GM19397 (cell line): ENCODE measurements around the gene PHF12.

Source experiments
- ATAC-seq: cut with Tn5 transposase; IDR thresholded peaks from one replicate; pipeline ENCODE4 v1.9.1; 2021; ENCODE audit warnings: mild to moderate bottlenecking, moderate library complexity; ENCODE audit not compliant: unreplicated experiment

Gene PHF12

DNA sequence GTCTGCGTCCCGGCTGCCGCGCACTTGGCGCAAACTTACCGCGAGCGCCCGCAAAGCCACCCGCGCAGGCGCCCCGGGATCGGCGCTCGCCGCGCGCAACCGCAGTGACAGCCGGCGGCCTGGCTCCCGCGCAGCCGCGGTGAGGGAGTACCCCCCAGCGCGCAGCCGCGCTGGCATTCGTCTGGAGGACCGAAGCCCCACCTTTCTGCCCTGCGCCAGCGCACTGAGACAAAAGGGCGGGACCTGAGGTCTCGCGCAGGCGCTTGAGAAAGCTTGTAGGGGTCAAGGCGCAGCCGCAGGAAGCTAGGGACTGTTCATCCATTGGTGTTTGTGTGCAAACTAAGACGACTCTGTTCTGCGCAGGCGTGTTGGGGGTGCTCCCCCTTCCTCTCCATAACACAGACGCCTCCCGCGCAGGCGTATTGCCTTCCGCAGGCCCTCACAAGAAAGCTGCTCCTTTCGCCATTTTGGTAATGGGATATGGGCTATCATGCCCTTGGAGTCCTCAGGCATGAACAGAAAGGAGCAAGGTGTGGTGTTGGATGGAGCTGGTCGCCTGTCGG lies at the start of gene PHF12:
TSS of gene PHF12 (minus strand) at position 91 of the 563 bp plus-strand sequence. CDS start 558 bp downstream, outside the sequence.
- peak; percentile 66 for ATAC-seq

DNA sequence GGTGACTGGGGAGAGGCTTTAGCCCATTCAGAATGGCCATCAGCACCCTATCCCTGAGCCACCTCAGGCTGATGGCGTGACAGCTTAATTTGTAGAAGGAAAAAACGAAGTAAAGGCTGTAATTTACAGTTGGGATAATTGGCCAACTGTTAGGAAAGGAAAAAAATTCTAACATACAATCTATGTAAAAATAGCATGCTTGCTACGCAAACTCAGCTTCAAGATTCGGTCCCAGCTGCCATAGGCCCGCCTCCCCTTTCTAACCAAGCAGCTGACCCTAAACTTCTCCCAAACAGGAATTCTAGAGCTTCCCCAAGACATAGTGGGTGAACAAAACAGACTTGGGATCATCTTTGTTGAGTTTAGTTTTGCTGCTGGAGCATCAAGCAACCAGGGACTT lies 49.7 kb upstream of the PHF12 start:
- ATAC-seq = no peak

DNA sequence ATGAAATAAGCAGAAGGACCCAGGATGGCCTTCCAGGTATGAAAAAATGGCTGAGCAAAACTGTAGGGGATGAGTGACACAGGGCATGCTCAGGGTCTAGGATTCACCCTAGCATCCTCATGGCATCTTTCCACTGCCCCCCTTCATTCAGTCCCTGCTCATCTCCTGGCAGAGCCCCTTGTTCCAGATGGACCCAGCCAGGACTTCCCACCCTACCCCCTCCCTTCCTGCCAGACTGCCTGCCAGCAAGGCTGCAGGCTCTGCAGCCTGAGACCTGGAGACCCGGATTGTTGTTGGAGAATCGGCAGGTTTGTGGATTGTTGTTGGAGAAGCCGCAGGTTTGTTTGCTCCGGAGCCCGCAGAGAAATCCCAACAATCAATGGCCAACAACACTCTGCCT lies 47.9 kb upstream of the PHF12 start:
- no peak for ATAC-seq

DNA sequence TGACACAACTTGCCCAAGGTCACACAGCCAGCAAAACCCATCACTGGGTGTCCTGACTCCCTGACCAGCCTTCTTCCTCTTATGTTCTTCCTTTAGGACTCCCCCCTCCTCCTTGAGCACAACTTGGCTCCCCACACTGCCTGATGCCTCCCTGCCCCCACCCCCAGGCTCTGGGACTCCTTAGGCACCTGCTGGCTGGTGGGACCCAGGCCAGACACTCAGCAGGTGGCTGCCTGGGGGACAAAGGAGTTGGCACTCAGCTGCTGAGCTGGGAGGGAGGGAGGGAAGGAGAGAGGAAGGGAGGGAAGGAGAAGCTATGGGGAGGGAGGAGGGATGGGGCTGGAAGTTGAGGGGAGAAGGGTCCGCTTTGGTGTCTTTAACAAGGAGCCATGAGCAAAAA lies 46.5 kb upstream of the PHF12 start:
- ATAC-seq = no peak

DNA sequence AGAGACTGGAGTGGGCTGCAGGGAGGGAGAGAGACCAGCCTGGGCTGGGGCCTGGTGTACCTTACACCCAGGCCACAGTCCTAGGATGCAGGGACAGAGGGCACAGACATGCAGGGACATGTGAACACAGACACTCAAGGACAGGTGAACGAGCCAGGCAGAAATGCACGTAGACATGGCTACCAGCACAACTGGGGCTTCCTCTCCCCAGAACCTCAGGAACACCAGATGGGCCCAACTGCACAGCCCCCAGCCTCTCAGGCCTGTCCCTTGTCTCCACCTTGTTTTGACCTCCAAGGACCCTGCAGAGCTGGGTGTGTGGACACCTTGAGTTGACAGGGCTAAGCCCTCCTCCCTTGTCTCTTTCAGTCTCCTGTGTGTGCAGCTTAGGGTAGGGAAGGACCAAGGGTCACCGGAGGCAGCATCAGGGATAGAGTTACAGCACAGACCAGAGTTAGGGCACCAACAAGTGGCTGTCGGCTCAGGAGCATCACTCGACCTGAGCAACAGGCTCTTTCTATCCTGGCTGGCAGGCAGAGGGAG lies 45.3 kb upstream of the PHF12 start:
- no peak for ATAC-seq

DNA sequence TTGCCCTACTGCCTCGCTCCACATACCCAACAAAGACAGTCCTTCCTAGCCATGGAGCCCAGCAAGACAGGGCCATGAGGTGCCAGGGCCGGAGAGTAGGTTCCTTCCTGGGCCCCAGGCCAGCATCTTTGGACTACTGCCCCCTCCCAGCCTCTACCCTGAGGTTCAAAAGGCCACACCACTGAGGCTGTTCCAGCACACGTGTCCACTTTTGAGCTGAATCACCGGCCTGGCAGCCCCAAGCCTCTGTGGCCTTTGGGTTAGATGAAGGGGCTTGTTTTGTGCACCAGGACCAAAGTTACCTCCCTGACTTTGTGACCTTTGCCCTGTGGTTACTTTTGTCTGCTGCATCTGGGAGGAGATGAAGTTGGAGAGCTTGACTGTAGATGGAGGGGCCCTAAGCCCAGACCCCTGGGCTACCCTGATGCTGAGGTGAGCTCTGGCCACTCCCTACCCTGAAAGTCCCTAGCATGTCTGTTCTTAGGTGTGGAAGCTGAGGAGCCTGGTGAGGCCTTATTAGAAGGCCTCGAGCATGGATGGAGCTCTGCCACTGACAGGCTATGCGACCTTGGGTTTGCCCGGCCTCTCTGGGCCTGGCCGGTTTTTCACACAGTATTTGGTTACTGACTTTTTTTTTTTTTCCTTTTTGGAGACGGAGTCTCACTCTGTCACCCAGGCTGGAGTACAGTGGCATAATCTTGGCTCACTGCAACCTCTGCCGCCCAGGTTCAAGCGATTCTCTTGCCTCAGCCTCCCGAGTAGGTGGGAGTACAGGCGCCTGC lies 42.5 kb upstream of the PHF12 start:
- no peak for ATAC-seq

DNA sequence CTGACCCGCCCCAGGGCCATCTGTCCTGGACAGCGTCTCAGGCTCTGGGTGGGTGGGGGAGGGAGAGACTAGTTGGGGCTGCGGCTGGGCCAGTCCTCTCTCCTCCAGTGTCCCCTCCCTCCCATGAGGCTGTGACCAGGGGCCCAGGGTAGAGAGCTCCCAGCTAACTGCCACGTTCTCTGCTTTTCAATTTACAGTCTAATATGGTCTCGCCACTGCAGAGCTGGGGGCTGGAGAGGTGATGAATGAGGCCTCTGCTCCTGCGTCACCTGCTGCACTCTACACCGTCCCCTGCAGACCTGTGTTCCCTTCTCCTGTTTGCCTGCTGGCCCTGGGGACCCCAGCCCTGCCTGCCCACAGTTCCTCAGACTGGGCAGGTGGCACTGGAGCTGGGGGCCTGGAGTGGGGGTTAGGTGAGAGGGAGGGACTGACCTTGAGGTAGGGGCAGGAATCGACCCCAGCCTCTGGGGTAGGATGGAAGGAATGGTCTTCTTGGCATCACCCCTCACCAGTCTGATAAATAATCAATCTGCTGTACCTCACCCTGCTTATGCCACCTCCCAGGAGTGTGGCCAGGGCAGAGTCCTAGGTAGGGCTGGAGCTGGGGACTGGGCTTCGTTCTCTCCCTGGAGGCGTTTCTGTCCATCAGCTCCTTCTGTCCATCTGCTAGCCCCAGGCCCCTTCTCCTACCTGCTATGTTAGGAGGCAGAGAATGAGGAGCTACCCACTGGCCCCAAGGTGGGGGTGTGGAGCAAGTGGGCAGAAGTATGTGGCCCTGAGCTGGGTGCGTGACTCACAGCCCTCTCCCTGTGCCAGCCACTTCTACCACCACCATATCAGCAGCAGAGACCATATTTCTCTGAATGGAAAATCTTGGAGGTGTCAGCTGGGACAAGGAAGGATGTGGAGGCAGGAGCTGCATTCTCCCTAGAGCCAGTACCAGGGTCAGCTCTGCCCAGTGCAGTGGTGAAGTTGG lies 41.6 kb upstream of the PHF12 start:
- no peak for ATAC-seq

DNA sequence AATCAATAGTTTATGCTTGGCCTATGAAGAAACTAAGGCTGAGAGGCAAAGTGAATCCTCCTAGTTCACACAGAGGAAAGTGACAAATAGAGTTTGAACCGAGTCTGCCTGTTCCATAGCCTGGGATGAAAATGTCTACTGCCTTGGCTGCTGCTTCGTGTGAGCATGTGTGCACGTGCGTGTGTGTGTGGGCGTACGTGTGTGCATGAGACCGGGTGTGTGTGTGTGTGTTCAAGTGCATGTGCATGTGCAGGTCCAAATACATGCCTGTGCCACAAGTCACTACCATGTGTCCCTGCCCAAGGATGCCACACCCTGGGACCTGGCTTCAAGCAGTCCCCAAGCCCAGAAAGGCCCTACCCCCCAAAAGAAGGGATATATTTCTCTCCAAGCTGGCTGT lies 40.9 kb upstream of the PHF12 start:
- no peak for ATAC-seq

DNA sequence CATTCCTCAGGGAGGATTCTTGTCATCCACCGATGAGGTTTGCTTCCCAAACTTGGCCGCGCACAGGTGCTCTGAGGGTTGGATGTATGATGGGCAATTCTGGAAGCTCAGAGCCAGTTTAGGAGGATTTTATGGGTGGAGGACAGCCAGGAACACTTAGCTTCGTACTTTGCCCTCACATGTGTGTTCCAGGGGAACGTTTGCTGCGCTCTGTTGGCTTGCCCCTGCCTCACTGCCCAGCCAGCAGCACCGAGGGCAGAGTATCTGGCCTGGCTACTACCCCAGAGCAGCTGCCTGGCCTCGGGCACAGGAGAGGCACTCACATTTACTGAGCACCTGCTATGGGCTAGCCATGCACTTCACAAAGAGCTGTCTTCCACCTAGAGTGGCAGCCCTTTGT lies 40.5 kb upstream of the PHF12 start:
- no peak for ATAC-seq

DNA sequence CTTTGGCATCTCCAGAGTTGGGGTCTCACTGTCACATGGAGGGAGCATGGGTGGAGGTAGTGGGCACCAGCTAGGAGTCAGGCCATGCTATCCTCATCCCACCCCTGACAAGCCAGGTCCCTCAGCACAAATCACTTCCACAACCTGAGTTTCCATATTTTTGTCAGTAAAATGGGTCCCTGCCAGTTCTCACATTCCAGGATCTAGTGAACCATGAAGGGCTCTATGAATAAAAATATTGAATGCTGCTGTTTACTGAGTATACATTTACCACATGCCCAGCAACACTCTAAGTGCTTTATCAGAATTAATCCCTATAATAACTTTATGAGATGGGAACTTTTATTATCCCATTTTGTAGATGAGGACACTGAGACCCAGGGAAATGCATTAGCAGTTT lies 37.7 kb upstream of the PHF12 start:
- ATAC-seq = no peak

DNA sequence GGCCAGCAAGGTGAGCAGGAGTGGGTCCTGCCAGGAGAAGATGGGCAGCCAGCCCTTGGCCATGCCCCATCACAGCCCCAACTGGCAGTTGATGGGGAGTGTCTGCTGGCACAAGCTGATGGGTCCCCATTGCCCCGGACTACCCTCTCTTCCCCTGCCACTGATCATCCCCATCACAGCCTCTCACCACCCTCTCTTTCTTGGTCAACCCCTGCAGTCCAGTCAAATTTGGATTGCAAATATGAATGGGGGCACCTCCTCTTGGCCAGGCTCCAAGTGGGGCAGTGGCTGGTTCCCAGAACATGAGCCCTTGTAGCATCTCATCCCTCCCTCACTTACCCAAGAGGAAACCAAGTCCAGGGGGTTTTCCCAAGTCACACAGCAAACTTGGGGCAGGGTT lies 37.2 kb upstream of the PHF12 start:
- no peak for ATAC-seq

DNA sequence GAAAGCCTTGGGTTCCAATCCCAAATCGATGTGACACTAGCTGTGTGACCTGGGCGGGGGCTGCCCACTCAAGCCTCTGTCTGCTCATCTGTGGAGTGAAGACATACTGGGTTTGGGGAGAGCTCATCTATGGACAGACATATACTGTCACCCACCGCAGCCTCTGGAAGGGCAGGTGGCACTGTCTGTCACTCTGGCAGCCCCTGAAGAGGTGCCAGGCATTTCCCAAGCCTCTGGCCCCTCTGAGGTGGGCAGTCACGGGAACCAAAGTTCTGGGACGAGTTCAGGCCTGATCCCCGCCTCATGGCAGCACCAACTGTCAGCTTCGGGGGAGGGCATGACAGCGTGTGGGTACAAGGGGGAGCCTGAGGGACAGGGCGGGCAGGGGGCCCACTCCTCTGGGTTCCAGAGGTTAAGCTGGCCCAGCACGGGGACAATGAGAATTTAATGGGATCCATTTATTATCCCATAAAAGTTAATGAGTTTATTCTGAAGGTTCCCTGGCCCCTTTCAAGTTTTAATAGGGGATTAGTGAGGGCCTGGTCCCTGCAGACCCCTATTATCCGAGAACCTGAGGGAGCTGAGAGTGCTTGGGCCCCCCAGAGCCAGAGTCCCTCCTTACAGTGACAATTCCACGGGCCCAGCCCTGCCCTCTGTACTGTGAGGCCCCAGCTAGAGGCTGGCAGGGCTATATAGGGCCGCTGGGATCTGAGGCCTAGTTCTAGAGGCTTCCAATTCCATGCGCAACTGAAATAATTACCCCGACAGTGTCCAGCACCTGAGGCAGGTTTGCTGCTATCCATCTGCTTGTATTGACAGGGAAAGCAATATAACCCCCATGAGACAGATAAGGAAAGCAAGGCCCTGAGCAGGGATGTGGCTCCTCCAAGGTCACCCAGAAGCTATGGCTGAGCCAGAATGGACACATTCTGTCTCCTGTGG lies 35.7 kb upstream of the PHF12 start:
- ATAC-seq = no peak

DNA sequence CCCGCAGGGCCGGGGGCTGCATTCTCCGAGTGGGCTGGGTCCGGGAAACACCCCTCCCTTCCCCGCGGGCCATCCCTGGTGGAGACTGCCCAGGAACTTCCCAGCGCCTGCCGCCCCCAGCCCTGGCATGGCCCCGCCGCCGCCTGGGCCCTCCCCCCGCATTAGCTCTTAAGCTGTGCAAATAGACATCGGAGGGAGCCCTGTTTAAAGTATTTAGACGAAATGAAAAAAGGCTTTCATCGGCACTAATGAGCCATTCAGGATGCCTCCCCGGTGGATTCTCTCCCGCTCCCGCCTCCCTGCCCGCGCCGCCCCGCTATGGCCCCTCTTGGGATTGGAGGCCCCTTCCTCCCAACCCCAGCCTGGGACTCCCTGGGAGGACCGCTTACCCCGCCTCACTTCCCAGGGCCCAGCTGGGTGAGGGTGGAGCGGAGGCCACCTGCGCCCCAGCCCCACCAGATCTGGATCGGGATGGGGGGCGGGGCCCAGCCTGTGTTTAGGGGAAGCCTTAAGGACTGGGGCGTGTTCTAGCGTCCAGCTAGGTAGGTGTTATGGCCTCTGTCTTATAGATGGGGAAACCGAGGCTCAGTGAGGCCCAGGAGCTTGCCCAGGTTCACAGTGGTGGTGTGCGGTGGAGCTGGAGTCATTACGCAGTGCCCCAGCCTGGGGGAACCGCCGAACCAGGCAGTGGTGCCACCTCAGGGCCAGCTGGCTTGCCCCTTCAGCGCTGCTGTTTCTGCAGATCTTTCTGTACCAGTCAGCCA lies 34.8 kb upstream of the PHF12 start:
- ATAC-seq = no peak

DNA sequence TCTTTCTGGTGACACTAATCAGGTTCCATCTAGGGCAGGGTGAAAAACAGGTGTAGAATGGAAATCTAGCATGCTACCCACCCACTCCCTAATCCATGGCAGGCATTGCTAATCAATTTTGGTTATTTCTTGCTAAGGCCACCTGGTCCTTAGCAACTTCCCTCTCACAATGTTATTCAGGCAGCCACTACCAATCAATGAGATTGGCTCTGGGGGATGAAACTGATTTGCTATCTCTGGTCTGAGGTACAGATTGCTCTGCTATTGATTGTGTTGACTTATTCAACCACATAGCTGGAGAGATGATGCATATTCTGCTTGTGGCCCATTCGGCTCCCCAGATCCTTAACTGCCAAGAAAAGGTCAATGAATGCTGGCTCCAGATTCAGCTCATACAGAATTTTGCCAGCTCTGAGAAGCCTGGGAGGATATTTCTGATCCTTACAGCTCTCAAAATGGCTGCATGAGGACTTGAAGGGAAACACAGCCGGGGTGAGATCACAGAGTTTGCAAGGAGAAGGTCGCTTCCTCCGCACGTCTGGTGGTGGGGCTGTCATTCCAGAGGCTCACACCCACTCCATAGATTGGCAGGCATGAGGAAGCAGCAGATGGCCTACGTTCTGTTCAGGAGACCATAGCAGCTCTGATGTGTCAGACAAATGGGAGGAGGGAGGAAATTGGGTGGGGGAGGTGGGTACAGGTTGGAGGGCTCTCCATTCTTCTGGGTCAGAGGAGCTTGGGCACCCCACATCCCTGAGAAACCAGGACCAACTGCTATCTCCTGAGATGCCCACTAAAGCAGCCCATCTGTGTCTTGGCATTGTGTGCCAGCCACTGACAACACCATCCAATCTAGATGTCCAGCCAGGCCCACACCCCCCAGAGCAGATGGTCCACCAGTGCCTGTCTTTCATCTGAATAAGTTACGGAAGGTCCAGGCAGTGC lies 32.2 kb upstream of the PHF12 start:
- ATAC-seq = no peak

DNA sequence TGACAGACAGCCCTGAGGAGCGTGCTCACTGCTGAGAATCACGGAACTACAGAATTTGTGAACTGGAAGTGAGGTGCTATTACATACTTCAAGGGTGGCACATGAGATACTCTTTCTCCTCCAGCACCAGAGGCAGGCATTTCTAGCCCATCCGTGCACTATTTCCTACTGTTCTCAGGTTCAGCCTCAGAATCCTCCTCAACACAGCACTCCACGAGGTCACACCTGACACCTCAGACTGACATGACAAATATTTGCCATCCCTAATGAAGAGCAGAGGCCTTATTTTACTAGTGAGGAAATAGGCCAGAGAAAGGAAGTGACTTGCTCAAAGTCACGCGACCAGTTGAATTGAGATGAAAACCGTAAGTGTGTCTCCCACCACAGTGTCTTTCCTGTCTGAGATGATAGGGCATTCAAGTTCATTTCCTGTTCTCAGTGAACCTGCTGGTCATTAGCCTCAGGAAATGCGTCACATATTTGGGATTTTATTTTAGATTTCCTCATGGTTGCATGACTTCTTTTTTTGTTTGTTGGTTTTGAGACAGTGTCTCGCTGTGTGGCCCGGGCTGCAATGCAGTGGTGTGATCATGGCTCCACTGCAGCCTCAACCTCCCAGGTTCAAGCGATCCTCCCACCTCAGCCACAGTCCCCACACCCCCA lies 30.9 kb upstream of the PHF12 start:
- ATAC-seq = peak; percentile 51

DNA sequence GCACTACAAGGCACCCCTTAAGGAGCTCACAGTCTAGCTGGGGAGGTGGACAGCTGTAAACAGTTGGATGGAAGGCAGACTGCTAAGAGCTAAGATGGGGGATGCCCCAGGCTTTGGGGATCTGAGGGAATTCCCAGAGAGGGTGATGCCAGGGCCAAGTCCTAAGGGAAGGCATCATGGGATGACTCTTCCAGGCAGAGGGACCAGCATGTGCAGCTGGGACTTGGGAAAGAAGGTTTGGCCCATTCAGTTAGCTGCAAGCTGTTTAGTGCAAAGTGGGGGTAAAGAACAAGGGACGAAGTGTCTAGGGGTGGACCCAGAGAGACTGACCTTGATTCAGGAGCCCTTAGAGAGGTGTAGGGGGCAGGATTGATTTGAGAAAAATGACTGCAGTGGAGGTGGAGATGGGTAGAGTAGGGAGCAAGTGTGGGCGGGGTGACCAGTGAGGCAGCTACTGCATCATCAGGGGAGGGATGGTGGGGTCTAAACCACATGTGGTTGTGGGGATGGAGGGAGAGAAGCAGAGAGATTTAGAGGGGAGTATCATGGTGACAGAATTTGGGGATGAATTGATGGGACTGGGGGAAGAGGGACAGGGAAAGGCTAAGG lies 27.1 kb upstream of the PHF12 start:
- no peak for ATAC-seq

DNA sequence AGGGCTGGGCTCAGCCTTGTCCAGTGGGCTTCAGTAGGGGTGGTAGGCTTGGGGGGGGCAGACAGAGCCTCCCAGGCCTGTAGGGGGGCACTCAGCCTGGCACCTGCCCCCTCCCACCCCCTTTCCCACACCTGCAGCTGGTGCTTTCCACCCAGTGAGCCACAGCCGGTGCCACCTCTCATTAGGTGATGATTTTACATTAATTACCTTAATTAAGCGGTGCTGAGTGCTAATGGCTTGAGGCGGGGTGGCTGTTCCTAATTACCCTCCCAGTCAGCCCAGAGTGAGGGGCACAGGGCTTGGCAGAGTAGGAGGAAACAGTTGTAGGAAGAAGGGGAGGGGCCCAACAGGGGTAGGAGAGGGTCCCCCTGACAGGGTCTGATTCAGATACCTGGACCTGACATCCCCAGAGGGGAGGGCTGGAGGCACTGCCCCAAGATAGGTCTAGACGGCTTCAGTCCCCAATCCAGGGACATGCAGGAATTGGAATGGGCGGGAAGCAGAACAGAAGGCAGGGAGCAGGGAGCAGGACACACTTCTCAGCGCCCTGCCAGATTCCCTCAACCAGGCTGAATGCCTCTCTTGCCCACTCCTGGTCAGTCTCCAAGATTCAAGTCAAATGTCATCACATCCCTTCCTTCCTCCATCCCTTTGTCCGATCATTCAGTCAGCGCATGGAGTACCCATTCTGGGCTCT lies 26.5 kb upstream of the PHF12 start:
- ATAC-seq = no peak
